ENCODE measurements around the gene ADK.

Gene ADK

GRCh38 chr10:74424565-74424964 is 273.5 kb downstream of the ADK start:
- Histone ChIP-seq H3K4me3 (ENCODE audit: low read depth in 1 of 2, low read length in 1 of 2) (no peak overlapping the region), H3K27ac (no peak overlapping the region), H3K9me3 (no peaks in the 10 kb centered on the region), H3K4me1 (ENCODE audit: control insufficient read depth in 1 of 2, insufficient read depth in 1 of 2, low read depth in 1 of 2, low read length in 1 of 2) (peaks cover 3 to 7% of the 10 kb centered on the region in 2 experiments), H3K27me3 (no peaks in the 10 kb centered on the region), H3K36me3 (no peaks in the 10 kb centered on the region)
- TF ChIP-seq CTCF (IDR thresholded peaks at IDR 0.05) = no peak

GRCh38 chr10:74425456-74426001 is 274.5 kb downstream of the ADK start:
- H3K27me3 ChIP-seq = no peaks in the 10 kb centered on the region
- no peak overlapping the region for H3K27ac ChIP-seq
- no peaks in the 10 kb centered on the region for H3K9me3 ChIP-seq
- H3K4me3 ChIP-seq (ENCODE audit: low read depth in 1 of 2, low read length in 1 of 2) = no peak overlapping the region
- H3K36me3 ChIP-seq = no peaks in the 10 kb centered on the region
- TF ChIP-seq CTCF (IDR thresholded peaks at IDR 0.05) = no peak
- no peaks in the 10 kb centered on the region for H3K4me1 ChIP-seq (ENCODE audit: control insufficient read depth in 1 of 2, insufficient read depth in 1 of 2, low read depth in 1 of 2, low read length in 1 of 2)

- TF ChIP-seq CTCF (IDR thresholded peaks at IDR 0.05) = no peak
- no peak overlapping the region for H3K27ac ChIP-seq
These were observed 280.8 kb downstream of the ADK start for GRCh38 chr10:74431816-74432215.

GRCh38 chr10:74432841-74433594 is 282.0 kb downstream of the ADK start:
- no peak for TF ChIP-seq CTCF (IDR thresholded peaks at IDR 0.05)
- Histone ChIP-seq H3K36me3 (no peaks in the 10 kb centered on the region), H3K4me3 (ENCODE audit: low read depth in 1 of 2, low read length in 1 of 2) (no peak overlapping the region), H3K27ac (no peak overlapping the region), H3K4me1 (ENCODE audit: control insufficient read depth in 1 of 2, insufficient read depth in 1 of 2, low read depth in 1 of 2, low read length in 1 of 2) (no peaks in the 10 kb centered on the region), H3K9me3 (no peaks in the 10 kb centered on the region), H3K27me3 (no peaks in the 10 kb centered on the region)

More at GRCh38 chr10:74431816-74432215, 280.8 kb downstream of the ADK start:
- Histone ChIP-seq H3K4me1 (ENCODE audit: control insufficient read depth in 1 of 2, insufficient read depth in 1 of 2, low read depth in 1 of 2, low read length in 1 of 2) (no peaks in the 10 kb centered on the region), H3K36me3 (no peaks in the 10 kb centered on the region), H3K9me3 (no peaks in the 10 kb centered on the region), H3K4me3 (ENCODE audit: low read depth in 1 of 2, low read length in 1 of 2) (no peak overlapping the region), H3K27me3 (no peaks in the 10 kb centered on the region)

- Histone ChIP-seq H3K9me3 (no peaks in the 10 kb centered on the region), H3K27ac (no peak overlapping the region), H3K27me3 (no peaks in the 10 kb centered on the region), H3K4me1 (ENCODE audit: control insufficient read depth in 1 of 2, insufficient read depth in 1 of 2, low read depth in 1 of 2, low read length in 1 of 2) (no peaks in the 10 kb centered on the region), H3K4me3 (ENCODE audit: low read depth in 1 of 2, low read length in 1 of 2) (no peak overlapping the region), H3K36me3 (no peaks in the 10 kb centered on the region)
- TF ChIP-seq CTCF (IDR thresholded peaks at IDR 0.05) = no peak
These were observed 282.6 kb downstream of the ADK start for GRCh38 chr10:74433595-74433956.

Measured in neutrophil (primary cell).